Ramos (cell line): ENCODE results near the gene TNIP2.

Source experiments
- in situ Hi-C: fragments of 300-500 bp; cut with MboI; formaldehyde crosslinking; loops from one replicate; pipeline ENCODE4 v1.14.3; 2022; ENCODE audit warnings: low sequenced_read_pairs; ENCODE audit not compliant: unreplicated experiment

TNIP2 gene

DNA sequence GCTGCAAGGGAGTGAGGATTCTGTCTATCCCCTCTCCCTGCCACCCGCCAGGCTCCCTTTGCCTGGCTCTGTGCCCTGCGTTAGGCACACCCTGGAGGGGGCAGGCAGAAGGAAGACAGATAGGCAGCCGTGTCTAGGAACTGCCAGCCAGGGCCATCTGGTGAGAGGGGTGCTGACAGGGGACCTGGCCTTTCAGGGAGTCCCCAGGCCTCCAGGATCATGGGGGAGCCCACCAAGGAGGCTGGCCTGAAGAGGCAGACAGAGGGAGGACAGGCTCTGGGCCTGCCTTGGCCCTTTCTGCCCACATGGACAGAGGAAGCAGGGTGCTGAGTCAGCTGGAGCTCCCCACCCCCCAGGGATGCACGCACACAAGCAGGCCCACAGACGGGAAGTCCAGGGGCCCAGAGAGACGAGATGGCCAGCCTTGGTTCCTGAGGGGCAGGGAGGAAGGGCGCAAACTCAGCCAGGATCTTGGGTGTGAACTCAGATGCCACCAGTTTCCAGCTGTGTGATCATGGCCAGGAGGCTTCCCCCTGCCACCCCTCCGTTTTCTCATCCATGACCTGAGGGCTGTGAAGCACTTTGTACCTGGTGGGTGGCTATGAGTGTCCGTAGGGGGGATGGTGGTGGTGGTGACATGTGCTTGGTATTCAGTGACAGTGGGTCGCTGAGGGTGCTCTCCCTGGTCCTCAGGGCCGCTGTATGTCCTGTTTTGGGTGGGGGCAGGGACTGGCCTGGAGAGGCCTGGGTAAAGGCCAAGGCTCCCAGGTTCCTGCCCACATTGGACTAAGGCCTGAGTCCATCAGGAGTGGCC lies 38.6 kb upstream of the TNIP2 start:
- in situ Hi-C loops: no loop called here

DNA sequence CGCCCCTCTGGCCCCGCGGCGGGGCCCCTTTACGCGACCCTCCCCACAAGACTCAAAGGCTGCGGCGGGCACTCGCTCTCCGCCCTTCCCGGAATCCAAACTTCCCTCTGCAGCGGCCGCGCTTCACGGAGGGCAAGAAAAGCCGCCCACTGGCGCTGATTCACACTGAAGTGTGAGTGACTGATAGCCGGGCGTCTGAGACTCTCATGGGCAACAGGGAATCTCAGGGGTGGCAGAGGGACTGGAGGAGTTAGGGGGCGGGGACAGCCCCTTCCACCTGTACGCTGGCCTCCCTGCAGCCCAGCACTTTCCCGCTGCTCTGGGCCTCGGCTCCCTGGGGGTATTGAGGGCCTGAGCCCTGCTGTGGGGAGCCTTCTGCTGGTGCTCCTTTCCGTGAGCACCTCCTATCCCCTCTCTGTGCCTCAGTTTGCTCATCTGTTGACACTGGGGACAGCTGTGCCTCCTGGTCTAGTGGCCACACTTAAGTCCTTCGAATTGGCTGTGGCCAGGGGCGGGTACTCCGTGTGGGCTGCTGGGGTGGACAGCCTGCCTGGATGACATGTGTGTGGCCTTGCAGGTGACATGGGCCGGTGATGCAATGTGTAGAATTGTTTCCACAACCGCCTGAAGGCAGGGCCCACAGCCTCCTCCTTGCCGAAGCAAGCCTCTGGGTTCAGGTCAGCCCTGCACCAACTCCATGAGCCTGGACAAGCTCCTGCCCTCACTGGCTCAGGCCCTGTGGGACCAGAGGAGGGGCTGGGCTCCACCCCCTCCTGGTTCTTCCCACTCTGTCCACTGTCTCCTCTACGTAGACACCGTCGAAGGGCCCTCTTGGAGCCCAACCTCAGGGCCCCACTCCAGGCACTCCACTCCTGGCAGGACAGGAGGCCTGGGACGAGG lies 37.7 kb upstream of the TNIP2 start:
- in situ Hi-C loops: no loop called here

DNA sequence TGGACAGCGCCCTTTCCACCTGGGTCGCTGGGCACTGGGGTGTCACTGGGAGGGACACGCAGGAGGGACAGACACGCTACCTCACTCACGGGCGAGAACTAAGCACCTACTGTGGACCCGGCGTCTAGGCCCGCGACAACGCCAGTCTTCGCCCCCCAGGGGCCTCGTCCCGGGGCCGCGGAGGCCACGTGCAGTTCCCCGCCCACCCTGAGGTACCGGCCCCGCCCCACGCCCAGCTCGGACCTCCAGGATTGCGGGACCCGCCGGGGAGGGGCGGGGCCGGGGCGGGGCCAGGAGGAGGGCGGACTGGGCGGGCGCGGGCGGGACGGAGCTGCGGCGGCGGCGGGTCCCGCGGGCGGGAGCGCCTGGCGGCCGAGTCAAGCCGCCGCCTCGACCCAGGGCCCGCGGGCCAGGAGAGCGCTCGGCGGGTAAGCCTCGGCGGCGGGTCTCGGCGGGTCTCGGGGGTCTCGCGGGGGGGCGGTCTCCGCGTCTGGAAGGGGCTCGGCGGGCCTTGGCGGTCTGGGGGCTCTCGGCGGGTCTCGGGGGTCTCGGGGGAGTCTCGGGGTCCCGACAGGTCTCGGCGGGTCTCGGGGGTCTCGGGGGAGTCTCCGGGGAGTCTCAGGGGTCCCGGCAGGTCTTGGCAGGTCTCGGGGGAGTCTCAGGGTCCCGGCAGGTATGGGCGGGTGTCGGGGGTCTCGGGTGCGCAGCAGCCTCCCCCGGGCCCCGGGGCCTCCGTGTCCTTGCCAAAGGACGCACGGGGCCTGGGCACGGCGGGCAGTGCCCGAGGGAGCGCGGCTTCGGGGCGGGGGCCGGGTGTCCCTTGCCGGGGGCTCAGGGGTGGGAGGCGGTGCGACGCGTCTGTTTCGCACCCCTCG lies 36.8 kb upstream of the TNIP2 start, which contains the start of gene SH3BP2:
Gene SH3BP2 (plus strand): TSS at position 375 of the 875 bp plus-strand sequence. CDS start 27,533 bp downstream, outside the sequence.
- in situ Hi-C loops: no loop called here

DNA sequence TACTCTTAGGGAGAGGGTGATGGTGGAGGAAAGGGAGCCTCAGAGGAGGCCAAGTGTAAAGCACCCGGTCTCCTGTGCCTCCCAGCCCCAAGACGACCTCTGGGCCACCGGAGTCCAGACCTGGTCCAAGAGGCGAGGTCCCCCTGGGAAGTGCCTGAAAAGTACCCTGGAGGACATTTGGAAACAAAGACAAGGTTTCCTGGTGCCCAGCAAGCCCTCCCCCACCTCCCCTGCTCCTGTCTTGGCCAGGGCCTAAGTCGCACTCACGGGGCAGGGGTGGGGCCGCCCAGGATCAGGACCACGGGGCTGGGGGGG lies 36.2 kb upstream of the TNIP2 start:
- in situ Hi-C loops: no loop called here

DNA sequence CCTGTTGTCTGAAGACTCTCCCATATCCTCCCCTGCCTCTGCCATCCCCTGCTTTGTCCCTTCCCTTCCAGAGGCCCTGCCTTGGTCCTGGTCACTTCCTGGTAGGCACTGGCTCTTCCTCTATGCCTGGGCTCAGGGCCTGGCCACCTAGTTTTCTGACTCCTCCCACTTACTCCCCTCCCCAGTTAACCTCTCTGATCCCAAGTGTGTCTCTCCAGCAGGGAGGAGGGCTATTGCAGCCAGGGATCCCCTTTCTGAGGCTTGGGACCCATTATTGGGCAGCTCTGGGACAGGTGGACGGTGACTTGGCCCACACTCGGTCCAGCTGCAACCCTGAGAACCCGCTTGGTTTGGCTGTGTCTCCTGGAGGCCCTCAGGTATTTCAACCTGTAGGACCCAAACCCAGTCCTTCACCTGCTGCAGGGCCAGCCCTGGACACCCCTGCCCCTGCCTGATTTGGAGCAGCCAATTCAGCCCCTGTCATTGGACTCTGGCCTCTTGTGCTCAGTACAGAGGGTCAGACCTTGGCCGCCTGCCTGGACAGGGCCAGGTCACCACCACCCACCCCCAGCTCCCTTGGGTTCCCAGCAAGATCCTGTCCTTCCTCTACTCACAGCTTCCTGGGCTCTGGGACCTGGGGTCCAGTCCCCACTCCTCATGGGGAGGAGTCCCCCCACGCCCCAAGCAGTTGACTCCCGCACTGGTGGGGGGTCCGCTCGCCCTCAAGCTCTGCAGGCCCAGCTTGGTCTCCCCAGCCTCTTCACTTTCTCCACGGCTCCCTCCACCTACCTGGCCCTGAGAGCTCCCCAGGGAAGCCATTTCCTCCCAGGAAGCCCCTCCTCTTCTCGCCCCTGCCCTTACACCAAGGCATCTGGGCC lies 35.6 kb upstream of the TNIP2 start:
- in situ Hi-C loops: no loop called here

DNA sequence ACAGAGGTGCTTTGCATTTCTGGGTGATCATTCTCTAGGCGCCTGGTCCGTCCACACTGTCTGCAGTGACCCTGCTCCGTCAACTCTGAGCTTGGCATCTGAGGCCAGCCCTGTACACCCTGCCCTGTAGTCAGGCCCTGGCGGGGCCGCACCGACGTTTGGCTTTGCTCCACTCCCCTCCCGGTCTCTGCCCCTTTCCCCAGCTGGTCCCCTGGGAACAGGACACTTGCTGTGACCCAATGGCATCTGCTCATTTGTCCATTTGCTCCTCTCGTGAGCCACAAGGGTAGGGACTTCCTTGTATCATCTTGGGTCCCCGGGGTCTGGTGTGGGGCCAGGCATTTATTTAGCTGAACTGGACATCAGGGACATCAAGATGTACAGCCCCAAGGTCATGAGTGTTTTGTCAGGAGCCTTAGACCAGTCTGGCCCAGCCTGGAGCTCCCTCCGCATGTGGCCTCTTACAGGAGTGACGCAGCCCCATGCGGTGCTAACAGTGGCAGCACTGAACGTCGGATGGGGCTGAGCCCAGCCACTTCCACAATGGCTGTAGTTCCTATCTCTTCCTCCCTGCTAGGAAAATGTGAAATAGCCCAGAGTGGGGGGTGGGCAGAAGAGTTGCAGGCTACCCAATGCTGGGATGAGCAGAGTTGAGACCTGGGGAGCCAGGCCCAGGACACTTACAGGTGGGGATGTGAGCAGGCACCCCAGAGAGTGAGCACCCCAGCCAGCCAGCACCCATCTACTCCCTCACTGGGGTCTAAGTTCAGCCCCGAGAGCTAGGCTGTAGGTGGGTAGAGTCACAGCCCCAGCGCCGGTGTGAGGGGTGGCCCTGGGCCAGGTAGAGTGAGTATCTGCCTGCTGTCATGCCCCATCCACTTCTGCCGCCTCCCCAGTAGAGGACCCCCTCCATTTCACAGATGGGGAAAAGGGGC lies 34.7 kb upstream of the TNIP2 start:
- in situ Hi-C loops: no loop called here

DNA sequence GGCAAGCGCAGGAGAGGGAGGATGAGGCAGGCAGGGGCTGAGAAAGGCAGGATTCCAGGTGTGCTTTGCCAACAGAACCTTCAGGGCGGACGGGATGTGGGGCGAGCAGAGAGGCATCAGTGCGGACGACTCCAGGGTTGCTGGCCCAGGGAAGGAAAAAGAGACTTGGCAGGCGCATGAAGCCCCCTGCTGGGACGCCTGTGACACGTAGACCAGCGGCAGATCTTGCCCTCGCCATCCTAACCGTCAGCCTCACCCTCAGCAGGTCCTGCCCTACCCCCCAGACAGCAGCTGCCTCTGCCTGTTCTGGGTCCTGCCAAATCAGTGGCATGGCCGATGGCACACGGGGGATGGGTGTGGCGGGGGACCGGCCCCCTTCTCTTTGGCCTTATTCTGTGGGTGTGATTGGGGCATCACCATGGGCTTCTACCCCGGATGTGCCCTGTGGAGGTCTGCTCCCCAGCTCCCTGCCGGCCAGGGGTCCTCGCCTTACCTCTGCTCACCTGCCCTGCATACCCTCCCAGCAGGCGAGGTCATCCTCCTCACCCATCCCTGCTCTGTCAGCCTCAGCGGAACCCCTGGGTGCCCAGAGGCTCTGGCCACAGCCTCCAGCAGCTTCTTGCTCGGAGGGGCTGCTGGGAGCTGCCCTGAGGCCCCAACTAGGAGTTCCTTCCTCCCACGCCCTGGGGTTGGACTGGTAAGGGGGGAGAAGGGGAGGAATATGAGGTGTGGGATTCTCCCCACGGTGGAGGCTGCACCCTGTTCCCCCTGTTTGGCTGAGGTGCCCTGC lies 33.9 kb upstream of the TNIP2 start:
- in situ Hi-C loops: no loop called here

DNA sequence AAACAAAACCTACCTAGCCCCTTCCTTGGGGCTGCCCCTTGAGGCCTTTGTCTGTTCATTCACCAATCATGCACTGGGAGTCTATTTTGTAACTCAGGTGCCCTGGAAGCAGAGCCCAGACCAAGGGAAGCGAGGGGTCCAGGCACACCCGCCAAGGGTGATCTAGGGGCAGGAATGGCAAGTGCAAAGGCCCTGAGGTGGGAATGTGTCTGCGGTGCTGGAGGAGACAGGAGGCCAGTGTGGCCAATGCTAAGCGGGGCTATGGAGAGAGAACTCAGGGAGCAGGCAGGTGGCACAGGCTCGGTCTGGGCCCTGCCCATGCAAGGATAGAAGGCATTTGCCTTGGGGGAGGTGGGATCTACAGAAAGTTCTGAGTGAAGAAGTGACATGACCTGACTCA lies 33.2 kb upstream of the TNIP2 start:
- in situ Hi-C loops: no loop called here

DNA sequence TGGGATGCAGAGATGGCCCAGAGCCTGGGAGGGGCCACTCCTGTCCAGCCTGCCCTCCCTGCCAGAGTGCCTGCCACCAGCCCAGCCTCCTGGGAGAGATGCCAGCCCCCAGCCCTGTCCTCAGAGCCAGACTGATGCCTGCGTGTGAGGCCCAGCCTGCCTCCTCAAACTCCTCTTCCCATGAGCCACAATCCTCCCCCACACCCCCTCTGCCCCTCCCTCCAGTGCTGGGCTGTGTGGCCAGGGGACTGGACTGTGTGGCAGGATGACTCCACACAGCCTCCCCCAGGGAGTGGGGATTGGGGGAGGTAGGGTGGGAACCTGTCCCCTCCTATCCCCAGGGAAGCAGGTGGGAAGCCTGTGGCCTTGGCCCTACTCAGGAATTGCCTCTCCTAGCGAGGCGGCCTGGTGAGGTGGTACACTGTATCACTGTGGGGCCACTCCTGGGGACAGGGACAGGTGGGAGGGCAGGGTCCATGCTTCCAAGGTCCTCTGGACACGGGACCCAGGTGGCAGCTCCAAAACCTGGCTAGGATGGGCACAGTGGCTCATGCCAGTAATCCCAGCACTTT lies 32.5 kb upstream of the TNIP2 start:
- in situ Hi-C loops: no loop called here

DNA sequence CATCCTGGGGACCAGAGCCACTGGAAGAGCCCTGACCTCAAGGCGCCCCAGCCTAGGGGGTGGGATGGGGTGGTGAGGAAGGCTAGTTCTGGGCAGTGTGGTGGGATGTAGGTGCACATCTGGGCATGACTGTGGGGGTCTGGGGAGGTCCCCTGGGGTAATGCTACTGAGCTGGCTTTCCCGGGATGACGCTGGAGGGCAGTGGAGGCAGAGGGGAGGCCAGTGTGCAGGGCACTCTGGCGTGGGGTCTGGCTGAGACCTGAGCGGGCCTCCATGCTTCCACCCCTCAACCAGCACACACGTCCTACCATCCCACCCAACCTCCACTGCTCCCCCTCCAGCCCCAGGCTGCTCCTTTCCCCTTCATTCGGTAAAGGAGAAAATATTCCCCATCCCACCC lies 32.0 kb upstream of the TNIP2 start:
- in situ Hi-C loops: no loop called here

DNA sequence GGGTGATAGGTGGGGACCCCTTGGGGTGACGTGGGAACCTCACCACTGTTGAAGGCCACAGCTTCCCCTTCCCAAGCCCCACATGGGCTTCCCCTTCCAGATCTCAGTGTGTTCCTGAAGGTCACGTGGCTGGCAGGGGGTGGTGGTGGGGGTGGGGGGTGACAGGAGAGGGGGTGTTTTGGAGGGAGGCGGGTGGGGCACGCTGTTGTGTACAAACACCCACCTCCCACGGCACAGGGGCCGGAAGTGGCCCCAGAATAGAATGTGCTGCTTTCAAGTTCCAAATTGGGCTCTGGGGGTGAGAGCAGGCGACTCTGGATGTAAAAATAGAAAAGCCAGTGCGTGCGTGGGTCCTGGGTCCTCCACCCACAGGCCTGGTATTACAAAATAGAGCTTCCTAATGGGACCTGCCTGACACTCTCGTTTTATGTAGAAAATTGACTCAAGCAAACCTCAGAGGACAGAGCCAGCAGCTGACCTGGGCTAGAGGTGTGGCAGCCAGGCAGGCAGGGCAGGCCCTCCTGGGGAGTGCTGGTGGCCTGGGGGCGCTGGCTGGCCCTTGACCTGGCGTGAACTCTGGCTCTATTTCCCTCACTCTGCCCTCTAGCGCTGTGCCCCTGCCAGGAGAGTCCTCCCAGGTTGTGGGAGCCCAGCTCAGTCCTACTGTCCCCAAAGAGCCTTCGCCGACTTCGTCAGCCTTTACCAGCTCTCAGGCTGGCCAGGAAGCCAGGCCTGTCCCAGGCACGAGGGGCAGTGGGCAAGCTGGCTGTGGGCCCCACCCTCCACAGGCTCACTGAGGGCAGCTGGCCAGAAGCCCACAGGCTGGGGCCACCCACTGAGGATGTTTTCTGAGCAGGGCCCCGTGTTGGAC lies 31.3 kb upstream of the TNIP2 start:
- in situ Hi-C loops: no loop called here

DNA sequence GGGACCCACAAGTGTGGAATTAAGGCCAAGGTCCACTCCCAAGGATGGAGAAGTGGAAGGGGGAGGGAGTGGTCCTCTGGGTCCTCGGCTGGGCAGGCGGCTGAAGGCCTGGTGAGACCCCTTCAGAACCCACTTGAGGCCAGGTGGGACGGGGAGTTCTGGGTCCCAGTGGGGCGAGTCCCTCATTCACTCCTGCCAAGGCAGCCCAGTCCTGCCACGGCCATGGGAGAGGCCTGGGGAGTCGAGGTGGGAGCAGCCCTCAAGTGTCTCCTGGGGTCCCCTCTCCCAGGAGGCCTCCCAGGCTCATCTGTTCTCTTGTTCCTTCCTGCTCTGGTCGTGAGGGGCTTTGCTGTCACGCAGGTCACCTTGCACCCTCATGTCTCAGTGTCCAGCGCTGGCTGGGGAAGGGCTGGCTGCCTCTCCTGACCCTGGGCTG lies 30.7 kb upstream of the TNIP2 start:
- in situ Hi-C loops: no loop called here

DNA sequence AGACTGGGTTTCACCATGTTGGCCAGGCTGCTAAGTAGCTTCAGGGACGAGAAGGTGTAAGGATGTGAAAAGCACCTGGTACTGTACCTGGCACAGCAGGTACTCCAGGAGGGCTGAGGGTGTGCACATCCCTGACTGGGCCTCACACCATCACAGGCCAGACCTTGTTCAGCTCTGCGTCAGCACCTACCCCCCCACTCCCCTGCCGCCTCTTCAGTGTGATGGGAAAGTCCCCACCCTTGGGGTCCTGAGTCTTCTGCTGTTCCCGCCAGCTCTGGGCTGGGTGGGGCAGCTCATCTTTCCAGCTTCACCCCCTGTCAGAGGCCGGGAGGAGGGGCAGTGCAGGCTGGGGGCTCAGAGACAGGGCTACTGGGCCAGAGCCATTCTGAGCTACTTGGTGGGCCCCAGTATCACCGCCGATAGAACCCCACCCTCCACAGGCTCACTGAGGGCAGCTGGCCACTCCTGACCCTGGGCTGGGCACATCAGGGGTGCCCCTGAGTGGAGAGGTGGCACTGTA lies 30.1 kb upstream of the TNIP2 start:
- in situ Hi-C loops: no loop called here

DNA sequence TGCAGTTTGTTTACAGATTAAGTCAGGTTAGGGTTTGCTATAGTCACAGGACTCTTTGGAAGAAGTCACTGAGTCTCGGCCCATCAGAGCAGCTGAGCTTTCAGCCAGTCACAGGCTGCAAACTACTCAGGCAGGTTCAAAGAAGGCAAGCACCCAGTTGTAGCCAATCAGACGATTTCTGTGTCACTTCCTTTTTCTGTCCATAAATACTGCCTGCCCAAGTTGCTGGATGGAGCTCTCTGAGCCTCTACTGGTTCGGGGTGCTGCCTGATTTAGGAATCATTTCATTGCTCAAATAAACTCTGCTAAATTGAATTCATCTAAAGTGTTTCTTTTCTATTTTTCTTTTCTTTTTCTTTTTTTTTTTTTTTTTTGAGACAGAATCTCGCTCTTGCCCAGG lies 29.5 kb upstream of the TNIP2 start:
- in situ Hi-C loops: no loop called here

DNA sequence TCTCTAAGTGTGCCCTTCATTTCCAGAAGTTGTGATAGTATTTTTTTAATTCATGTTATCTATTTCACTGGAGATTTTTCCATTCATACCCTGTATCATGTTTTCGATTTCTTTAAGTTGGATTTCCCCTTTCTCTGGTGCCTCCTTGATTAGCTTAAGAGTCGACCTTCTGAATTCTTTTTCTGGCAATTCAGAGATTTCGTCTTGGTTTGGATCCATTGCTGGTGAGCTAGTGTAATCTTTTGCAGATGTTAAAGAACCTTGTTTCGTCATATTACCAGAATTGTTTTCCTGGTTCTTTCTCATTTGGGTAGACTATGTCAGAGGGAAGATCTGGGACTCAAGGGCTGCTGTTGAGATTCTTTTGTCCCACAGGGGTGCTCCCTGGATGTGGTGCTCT lies 27.7 kb upstream of the TNIP2 start:
- in situ Hi-C loops: no loop called here

DNA sequence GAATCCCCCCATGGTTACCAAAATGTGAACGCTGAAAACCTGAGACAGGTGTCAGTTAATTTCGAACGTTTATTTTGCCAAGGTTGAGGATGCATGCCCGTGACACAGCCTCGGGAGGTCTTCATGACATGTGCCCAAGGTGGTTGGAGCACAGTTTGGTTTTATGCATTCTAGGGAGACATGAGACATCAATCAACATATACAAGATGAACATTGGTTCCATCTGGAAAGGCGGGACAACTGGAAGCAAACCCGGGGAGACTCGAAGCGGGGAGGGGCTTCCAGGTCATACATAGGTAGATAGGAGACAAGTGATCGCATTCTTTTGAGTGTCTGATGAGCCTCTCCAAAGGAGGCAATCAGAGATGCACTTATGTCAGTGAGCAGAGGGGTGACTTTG lies 25.8 kb upstream of the TNIP2 start:
- in situ Hi-C loops: no loop called here
